ENCODE data around the gene PABPC3. TPM values are rescaled to one million over a fixed set of nuclear protein-coding genes. Genes with fewer than 3 reads are reported as not detected.

Gene PABPC3
- total RNA-seq, 2 experiments from 2014 or later = 0.63 to 0.79 TPM

- Mint-ChIP-seq H3K27me3 (ENCODE audit: low read depth) (peaks cover 15% of the 10 kb centered on the region), H3K4me3 (no peak overlapping the region), H3K4me1 (ENCODE audit: low read depth) (no peaks in the 10 kb centered on the region), H3K36me3 (ENCODE audit: low read depth) (no peaks in the 10 kb centered on the region), H3K27ac (no peak overlapping the region), H3K9me3 (ENCODE audit: insufficient read depth) (no peaks in the 10 kb centered on the region)
- DNase-seq = no peak
- CTCF ChIA-PET = no interaction called here
- no peak for ATAC-seq
- POLR2A ChIA-PET = no interaction called here
Measured at GRCh38 chr13:25069911-25070310, 26.0 kb upstream of the PABPC3 start.

GRCh38 chr13:25080773-25081172, 15.2 kb upstream of the PABPC3 start:
- H3K27me3 Mint-ChIP-seq (ENCODE audit: low read depth) = peaks cover 12% of the 10 kb centered on the region
- POLR2A ChIA-PET = no interaction called here
- DNase-seq (no peak), ATAC-seq (no peak)
- no peaks in the 10 kb centered on the region for H3K4me1 Mint-ChIP-seq (ENCODE audit: low read depth)
- H3K4me3 Mint-ChIP-seq = no peak overlapping the region
- no peak overlapping the region for H3K27ac Mint-ChIP-seq
- CTCF ChIA-PET = no interaction called here
- H3K9me3 Mint-ChIP-seq (ENCODE audit: insufficient read depth) = no peaks in the 10 kb centered on the region
- H3K36me3 Mint-ChIP-seq (ENCODE audit: low read depth) = no peaks in the 10 kb centered on the region

- no peaks in the 10 kb centered on the region for H3K36me3 Mint-ChIP-seq (ENCODE audit: low read depth)
- ChIA-PET CTCF (interaction anchor here (4.0 kb wide), 1 partner anchor 30 kb away, joined by 14 read pairs; no protein-coding TSS in a partner anchor), POLR2A (no interaction called here)
- H3K27me3 Mint-ChIP-seq (ENCODE audit: low read depth) = peaks cover 16% of the 10 kb centered on the region
- H3K4me3 Mint-ChIP-seq = no peak overlapping the region
- H3K27ac Mint-ChIP-seq = no peak overlapping the region
- ATAC-seq (no peak), DNase-seq (no peak)
- H3K9me3 Mint-ChIP-seq (ENCODE audit: insufficient read depth) = no peaks in the 10 kb centered on the region
- no peaks in the 10 kb centered on the region for H3K4me1 Mint-ChIP-seq (ENCODE audit: low read depth)
Measured at GRCh38 chr13:25084096-25084495, 11.8 kb upstream of the PABPC3 start.

GRCh38 chr13:25085125-25085742, 10.7 kb upstream of the PABPC3 start:
- Mint-ChIP-seq H3K4me3 (no peak overlapping the region), H3K27me3 (ENCODE audit: low read depth) (peaks cover 16% of the 10 kb centered on the region), H3K36me3 (ENCODE audit: low read depth) (no peaks in the 10 kb centered on the region), H3K4me1 (ENCODE audit: low read depth) (no peaks in the 10 kb centered on the region), H3K27ac (no peak overlapping the region), H3K9me3 (ENCODE audit: insufficient read depth) (no peaks in the 10 kb centered on the region)
- ChIA-PET POLR2A (no interaction called here), CTCF (interaction anchor here (0.7 to 4.0 kb wide), 2 partner anchors 28 to 87 kb away, joined by 3 to 14 read pairs; partner anchors contain the start of gene AMER2)
- ATAC-seq (no peak), DNase-seq (peak; percentile 37)

- ChIA-PET CTCF (no interaction called here), POLR2A (no interaction called here)
- DNase-seq (no peak), ATAC-seq (no peak)
- no peaks in the 10 kb centered on the region for H3K36me3 Mint-ChIP-seq (ENCODE audit: low read depth)
- no peak overlapping the region for H3K27ac Mint-ChIP-seq
- H3K4me1 Mint-ChIP-seq (ENCODE audit: low read depth) = no peaks in the 10 kb centered on the region
- H3K9me3 Mint-ChIP-seq (ENCODE audit: insufficient read depth) = no peaks in the 10 kb centered on the region
- H3K27me3 Mint-ChIP-seq (ENCODE audit: low read depth) = peaks cover 19% of the 10 kb centered on the region
- H3K4me3 Mint-ChIP-seq = no peak overlapping the region
Measured at GRCh38 chr13:25088562-25089221, 7.2 kb upstream of the PABPC3 start.

- ChIA-PET CTCF (no interaction called here), POLR2A (no interaction called here)
- no peak overlapping the region for H3K4me3 Mint-ChIP-seq
- peaks cover 29% of the 10 kb centered on the region for H3K27me3 Mint-ChIP-seq (ENCODE audit: low read depth)
- no peak overlapping the region for H3K27ac Mint-ChIP-seq
- no peaks in the 10 kb centered on the region for H3K9me3 Mint-ChIP-seq (ENCODE audit: insufficient read depth)
- no peaks in the 10 kb centered on the region for H3K4me1 Mint-ChIP-seq (ENCODE audit: low read depth)
- no peak for ATAC-seq
- no peaks in the 10 kb centered on the region for H3K36me3 Mint-ChIP-seq (ENCODE audit: low read depth)
- DNase-seq = no peak
Measured at GRCh38 chr13:25097426-25097825, 1.5 kb downstream of the PABPC3 start.

- DNase-seq = no peak
- H3K4me1 Mint-ChIP-seq (ENCODE audit: low read depth) = no peaks in the 10 kb centered on the region
- H3K27ac Mint-ChIP-seq = no peak overlapping the region
- no peaks in the 10 kb centered on the region for H3K9me3 Mint-ChIP-seq (ENCODE audit: insufficient read depth)
- ChIA-PET CTCF (interaction anchor here (0.7 kb wide), 2 partner anchors 10 to 11 kb away, joined by 3 read pairs; no protein-coding TSS in a partner anchor), POLR2A (no interaction called here)
- H3K4me3 Mint-ChIP-seq = no peak overlapping the region
- no peak for ATAC-seq
- H3K27me3 Mint-ChIP-seq (ENCODE audit: low read depth) = peaks cover 6% of the 10 kb centered on the region
- no peaks in the 10 kb centered on the region for H3K36me3 Mint-ChIP-seq (ENCODE audit: low read depth)
Measured at GRCh38 chr13:25103711-25104110, 7.8 kb downstream of the PABPC3 start.

- no peaks in the 10 kb centered on the region for H3K9me3 Mint-ChIP-seq (ENCODE audit: insufficient read depth)
- no peak overlapping the region for H3K27ac Mint-ChIP-seq
- H3K4me3 Mint-ChIP-seq = no peak overlapping the region
- CTCF ChIA-PET = no interaction called here
- DNase-seq (no peak), ATAC-seq (no peak)
- no peaks in the 10 kb centered on the region for H3K36me3 Mint-ChIP-seq (ENCODE audit: low read depth)
- POLR2A ChIA-PET = no interaction called here
- H3K4me1 Mint-ChIP-seq (ENCODE audit: low read depth) = peaks cover 3% of the 10 kb centered on the region
- H3K27me3 Mint-ChIP-seq (ENCODE audit: low read depth) = peaks cover 13% of the 10 kb centered on the region
Measured at GRCh38 chr13:25109341-25109740, 13.4 kb downstream of the PABPC3 start.

GRCh38 chr13:25110956-25111584, 15.1 kb downstream of the PABPC3 start:
- POLR2A ChIA-PET = no interaction called here
- Mint-ChIP-seq H3K27me3 (ENCODE audit: low read depth) (peaks cover 13% of the 10 kb centered on the region), H3K36me3 (ENCODE audit: low read depth) (no peaks in the 10 kb centered on the region), H3K27ac (no peak overlapping the region), H3K9me3 (ENCODE audit: insufficient read depth) (no peaks in the 10 kb centered on the region), H3K4me1 (ENCODE audit: low read depth) (peaks cover 5% of the 10 kb centered on the region), H3K4me3 (no peak overlapping the region)
- CTCF ChIA-PET = interaction anchor here (1.1 kb wide), 1 partner anchor 116 kb away, joined by 4 read pairs; no protein-coding TSS in a partner anchor
- ATAC-seq (no peak), DNase-seq (no peak)

- POLR2A ChIA-PET = no interaction called here
- Mint-ChIP-seq H3K27me3 (ENCODE audit: low read depth) (peaks cover 16% of the 10 kb centered on the region), H3K4me1 (ENCODE audit: low read depth) (peaks cover 5% of the 10 kb centered on the region)
Measured at GRCh38 chr13:25111585-25111956, 15.6 kb downstream of the PABPC3 start.

GRCh38 chr13:25112695-25113255, 16.8 kb downstream of the PABPC3 start:
- DNase-seq (no peak), ATAC-seq (no peak)
- Mint-ChIP-seq H3K4me1 (ENCODE audit: low read depth) (peaks cover 5% of the 10 kb centered on the region), H3K36me3 (ENCODE audit: low read depth) (no peaks in the 10 kb centered on the region), H3K9me3 (ENCODE audit: insufficient read depth) (no peaks in the 10 kb centered on the region), H3K27ac (no peak overlapping the region), H3K4me3 (no peak overlapping the region), H3K27me3 (ENCODE audit: low read depth) (peaks cover 18% of the 10 kb centered on the region)
- CTCF ChIA-PET = interaction anchor here (0.9 to 3.1 kb wide), 7 partner anchors 9 to 117 kb away, joined by 3 to 17 read pairs (median 6); no protein-coding TSS in a partner anchor
- POLR2A ChIA-PET = no interaction called here

More at GRCh38 chr13:25111585-25111956, 15.6 kb downstream of the PABPC3 start:
- H3K36me3 Mint-ChIP-seq (ENCODE audit: low read depth) = no peaks in the 10 kb centered on the region
- no peak overlapping the region for H3K27ac Mint-ChIP-seq
- ATAC-seq (no peak), DNase-seq (no peak)
- CTCF ChIA-PET = interaction anchor here (1.1 to 1.2 kb wide), 2 partner anchors 9 to 117 kb away, joined by 4 read pairs; no protein-coding TSS in a partner anchor
- no peaks in the 10 kb centered on the region for H3K9me3 Mint-ChIP-seq (ENCODE audit: insufficient read depth)
- H3K4me3 Mint-ChIP-seq = no peak overlapping the region

GRCh38 chr13:25114220-25114619, 18.3 kb downstream of the PABPC3 start:
- CTCF ChIA-PET = interaction anchor here (0.6 to 3.1 kb wide), 12 partner anchors 9 to 342 kb away, joined by 3 to 17 read pairs (median 6); no protein-coding TSS in a partner anchor
- H3K4me3 Mint-ChIP-seq = no peak overlapping the region
- H3K27me3 Mint-ChIP-seq (ENCODE audit: low read depth) = peaks cover 19% of the 10 kb centered on the region
- no peaks in the 10 kb centered on the region for H3K36me3 Mint-ChIP-seq (ENCODE audit: low read depth)
- ATAC-seq = peak; percentile 79
- no peaks in the 10 kb centered on the region for H3K9me3 Mint-ChIP-seq (ENCODE audit: insufficient read depth)
- peaks cover 5% of the 10 kb centered on the region for H3K4me1 Mint-ChIP-seq (ENCODE audit: low read depth)
- POLR2A ChIA-PET = no interaction called here
- peak; percentile 74 for DNase-seq
- H3K27ac Mint-ChIP-seq = no peak overlapping the region

Measured in activated CD8-positive, alpha-beta T cell treated with anti-CD3 and anti-CD28 coated beads, Interleukin-2, amount 10 ng/mL, durations not matched to agents 7 days and 5 days (primary cell).